ENCODE data around the gene HSPA9. TPM values are rescaled to one million over a fixed set of nuclear protein-coding genes. Genes with fewer than 3 reads are reported as not detected.

The HSPA9 gene
- total and polyA plus RNA-seq, 10 of the 15 experiments (the other 5 are each of a cell fraction or from before 2014, with no cell fraction given), result 145 to 455 (median 343) TPM

- in situ Hi-C loops (cut with MboI), result no loop called here
- no TSS peak for BruUV-seq (replicated peaks)
- Histone ChIP-seq H3K27me3 (replicated peaks in 1 of 2; ENCODE audit: control insufficient read depth in 2 of 2, insufficient read depth in 2 of 2, low read length in 1 of 2) (no peaks in the 10 kb centered on the region), H3K27ac (ENCODE audit: control insufficient read depth, insufficient read depth) (peak within 1 kb of the TSS; percentile 100), H3K4me2 (ENCODE audit: control insufficient read depth, insufficient read depth) (peak within 1 kb of the TSS; percentile 84), H3K36me3 (ENCODE audit: control insufficient read depth in 2 of 2, insufficient read depth in 2 of 2, low read length in 1 of 2) (no peaks in the 10 kb centered on the region; a peak in 1 of 4 replicates), H3K79me2 (ENCODE audit: control insufficient read depth, insufficient read depth, low read length) (peaks cover 92% of the 10 kb centered on the region), H3K9me3 (replicated peaks; ENCODE audit: control insufficient read depth, insufficient read depth, low read length) (no peaks in the 10 kb centered on the region), H3K4me3 (peak within 1 kb of the TSS; percentile 99), H4K20me1 (ENCODE audit: control insufficient read depth, insufficient read depth) (no peaks in the 10 kb centered on the region), H3K4me1 (ENCODE audit: control insufficient read depth, insufficient read depth, low read length) (peaks cover 17% of the 10 kb centered on the region), H3K9ac (ENCODE audit: control insufficient read depth, insufficient read depth, low read length) (peak within 1 kb of the TSS; percentile 99), H2AFZ (ENCODE audit: control insufficient read depth, low read depth, low read length) (peak within 1 kb of the TSS; percentile 94)
- ChIA-PET SMC1A (ENCODE audit: uncharacterized antibody, unreplicated experiment) (interaction anchor here (0.8 to 1.5 kb wide), 7 partner anchors 12 to 93 kb away, joined by 3 to 5 read pairs (median 3); partner anchors contain the start of gene EGR1), RAD21 (ENCODE audit: unreplicated experiment) (interaction anchor here (0.7 to 2.0 kb wide), 6 partner anchors 32 to 799 kb away, joined by 3 to 16 read pairs (median 4); partner anchors contain the start of genes CDC25C, EGR1, HSPA9 and PAIP2), CTCF (interaction anchor here (0.6 to 2.4 kb wide), 15 partner anchors 10 to 198 kb away, joined by 3 to 13 read pairs (median 4); partner anchors contain the start of genes EGR1, HSPA9 and KDM3B), POLR2A (interaction anchor here (0.6 to 3.4 kb wide), 15 partner anchors 9 to 847 kb away, joined by 3 to 26 read pairs (median 3); partner anchors contain the start of genes BRD8, EGR1, FAM53C and HSPA9)
- DNase-seq (ENCODE audit: low read depth, low spot score), result peak; percentile 97
- intact Hi-C loops (cut with micrococcal nuclease; ENCODE audit: unreplicated experiment), result loop anchor here (1.0 to 5.0 kb wide), 2 partner anchors 79 to 206 kb away; partner anchors contain the start of gene FAM53C
- under 1% methylated on average over 70 of the region's 70 CpGs for WGBS (ENCODE audit: insufficient coverage, insufficient replicate concordance, low lambda C conversion rate, missing lambda C conversion rate)
- peak; percentile 93 for FAIRE-seq
- peak; percentile 92 for ATAC-seq
- no peak for TF ChIP-seq WRNIP1 (IDR thresholded peaks at IDR 0.05; ENCODE audit: borderline replicate concordance, low read depth, low read length)
- peak; percentile 86 for TF ChIP-seq BRCA1 (IDR thresholded peaks at IDR 0.05; ENCODE audit: low read depth, low read length)
- TF ChIP-seq HCFC1 (IDR thresholded peaks at IDR 0.05; ENCODE audit: low read length), result peak; percentile 68
- TF ChIP-seq MEF2A (IDR thresholded peaks at IDR 0.05; ENCODE audit: insufficient read depth, low read depth, low read length), result 0 out of 2 replicates have a peak, but pooled peaks have one; percentile 7
- 0 out of 4 replicates have a peak, but pooled peaks have one; percentile 6 to 7 for TF ChIP-seq EP300 (IDR thresholded peaks at IDR 0.05; ENCODE audit: borderline replicate concordance in 1 of 2, control insufficient read depth in 1 of 2, low read depth in 2 of 2, low read length in 2 of 2)
- no peak; the same call in 1 of the 2 replicates for TF ChIP-seq CBX5 (IDR thresholded peaks at IDR 0.05; ENCODE audit: low read depth)
- TF ChIP-seq ZBTB4 (CRISPR knock-in tag; IDR thresholded peaks at IDR 0.05), result no peak
- TF ChIP-seq CHD1 (IDR thresholded peaks at IDR 0.05; ENCODE audit: low read depth, low read length), result no peak
- TF ChIP-seq SKIL (IDR thresholded peaks at IDR 0.05; ENCODE audit: low read depth, poor library complexity, severe bottlenecking), result peak; percentile 47
- no peak for TF ChIP-seq SUPT20H (IDR thresholded peaks at IDR 0.05; ENCODE audit: borderline replicate concordance, control insufficient read depth, low read depth, low read length)
- TF ChIP-seq CEBPB (IDR thresholded peaks at IDR 0.05; ENCODE audit: borderline replicate concordance in 1 of 2, low read depth in 2 of 2, low read length in 2 of 2), result peak in 1 of 2 experiments; percentile 98; a peak in 2 of 4 replicates
- peak; percentile 22 for TF ChIP-seq FOS (IDR thresholded peaks at IDR 0.05; ENCODE audit: borderline replicate concordance, extremely low read depth, insufficient read length)
Observed at GRCh38 chr5:138542956-138543729, 32.1 kb downstream of the HSPA9 start, which contains the start of gene ETF1. Gene ETF1 (minus strand): TSS chr5:138543236. CDS start chr5:138542918, 318 bp downstream.
